DMS114 treated with DMSO at 0.1 percent for 48 hours (cell line): ENCODE data around the gene SLC8B1.
A peak's percentile ranks its signal among the peaks of the same experiment; 100 is the strongest.
"Not testable (repeated sequence)": the region's sequence is repeated elsewhere in the genome, so short reads cannot be mapped to it uniquely, and the experiment has no call there.

Experiments
- DNase-seq: peaks from one replicate; lab custom pipeline; 2025; ENCODE audit not compliant: unreplicated experiment; lab: John Stamatoyannopoulos, UW

Gene SLC8B1

DNA sequence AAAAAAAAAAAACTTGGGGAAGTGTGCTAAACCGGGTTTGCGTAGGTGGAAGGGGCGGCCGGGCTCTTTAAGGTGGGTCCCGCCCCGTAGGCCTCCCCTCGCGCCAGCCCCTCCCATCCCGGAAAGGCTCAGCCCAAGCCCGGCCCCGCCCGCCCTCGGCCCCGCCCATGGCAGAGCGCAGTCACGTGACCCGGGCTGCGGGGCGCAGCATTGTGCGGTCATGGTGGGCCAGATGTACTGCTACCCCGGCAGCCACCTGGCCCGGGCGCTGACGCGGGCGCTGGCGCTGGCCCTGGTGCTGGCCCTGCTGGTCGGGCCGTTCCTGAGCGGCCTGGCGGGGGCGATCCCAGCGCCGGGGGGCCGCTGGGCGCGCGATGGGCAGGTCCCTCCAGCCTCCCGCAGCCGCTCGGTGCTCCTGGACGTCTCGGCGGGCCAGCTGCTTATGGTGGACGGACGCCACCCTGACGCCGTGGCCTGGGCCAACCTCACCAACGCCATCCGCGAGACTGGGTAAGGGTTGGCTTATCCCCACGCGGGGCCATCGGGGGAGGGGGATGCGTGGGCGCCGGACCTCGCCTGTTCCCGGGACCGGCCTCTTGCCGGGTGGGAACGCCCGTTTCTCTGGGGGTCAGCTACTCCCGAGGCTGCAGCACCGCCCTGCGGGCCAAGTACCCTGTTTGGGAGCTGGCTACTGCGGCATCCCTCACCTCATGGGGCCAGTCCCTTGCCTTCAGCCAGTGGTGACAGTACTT lies 23.6 kb upstream of the SLC8B1 start, which contains the start of gene PLBD2:
TSS of gene PLBD2 (plus strand) at position 207 of the 752 bp plus-strand sequence. CDS start at position 221, 14 bp downstream.
- DNase-seq = peak; percentile 87

DNA sequence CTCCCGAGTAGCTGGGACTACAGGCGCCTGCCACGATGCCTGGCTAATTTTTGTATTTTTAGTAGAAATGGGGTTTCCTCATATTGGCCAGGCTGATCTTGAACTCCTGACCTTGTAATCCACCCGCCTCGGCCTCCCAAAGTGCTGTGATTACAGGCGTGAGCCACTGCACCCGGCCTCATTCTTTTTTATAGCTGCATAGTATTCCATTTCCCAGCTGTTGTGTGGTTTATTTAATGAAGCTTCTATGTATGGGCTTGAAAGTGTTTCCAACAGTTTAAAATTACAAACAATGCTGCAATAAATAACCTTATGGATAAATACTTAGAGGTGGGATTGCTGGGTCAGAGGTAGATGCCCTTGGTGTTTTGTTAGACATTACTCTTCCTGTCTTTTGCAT lies 19.3 kb upstream of the SLC8B1 start:
- not testable (repeated sequence) for DNase-seq

DNA sequence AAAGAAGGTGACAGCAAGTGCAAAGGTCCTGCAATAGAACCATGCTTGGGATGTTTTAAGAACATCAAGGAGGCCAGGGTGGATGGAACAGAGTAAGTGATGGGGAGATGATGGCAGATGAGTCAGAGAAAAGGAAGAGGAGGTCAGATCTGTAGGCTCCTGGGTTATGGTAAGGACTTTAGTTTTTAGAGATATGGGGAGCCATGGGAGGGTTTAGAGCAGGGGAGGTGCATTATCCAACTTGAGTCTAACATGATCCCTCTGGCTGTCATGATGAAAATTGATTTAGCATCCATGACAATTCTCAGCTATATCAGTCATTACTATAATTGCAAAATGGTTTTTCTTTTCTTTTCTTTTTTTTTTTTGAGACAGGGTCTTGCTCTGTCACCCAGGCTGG lies 16.2 kb upstream of the SLC8B1 start:
- no peak for DNase-seq

DNA sequence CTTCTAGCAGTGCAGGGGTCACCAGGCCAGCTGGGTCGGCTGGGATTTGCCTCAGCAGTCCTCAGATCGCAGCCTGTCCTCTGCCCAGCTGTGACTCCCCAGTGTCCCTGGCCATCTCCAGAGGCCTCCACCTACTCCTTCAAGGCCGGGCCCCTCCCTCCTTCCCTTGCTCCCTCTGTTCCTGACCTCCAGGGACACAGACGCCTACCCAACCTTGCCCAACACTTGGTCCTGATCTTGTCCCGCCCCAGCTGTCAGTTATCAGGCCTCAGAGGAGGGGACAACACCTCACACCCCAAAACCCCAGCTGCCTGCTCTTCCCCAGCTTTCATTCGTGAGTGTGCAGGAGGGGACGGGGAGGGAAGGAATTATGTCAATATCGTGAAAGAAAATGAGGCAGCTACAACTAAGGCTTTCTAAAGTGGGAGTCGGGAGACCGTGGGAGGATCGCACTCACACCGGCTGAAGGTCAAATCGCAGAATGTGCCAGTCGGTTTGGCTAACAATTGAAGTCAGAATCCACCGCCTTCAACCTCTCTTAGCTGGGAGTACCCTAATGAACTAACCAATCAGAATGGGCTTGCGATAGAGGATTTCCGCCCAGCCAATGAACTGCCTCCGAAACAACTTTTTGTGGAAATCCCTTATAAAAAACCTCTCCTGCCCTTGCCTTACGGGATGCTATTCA lies 14.1 kb upstream of the SLC8B1 start:
- no peak for DNase-seq

DNA sequence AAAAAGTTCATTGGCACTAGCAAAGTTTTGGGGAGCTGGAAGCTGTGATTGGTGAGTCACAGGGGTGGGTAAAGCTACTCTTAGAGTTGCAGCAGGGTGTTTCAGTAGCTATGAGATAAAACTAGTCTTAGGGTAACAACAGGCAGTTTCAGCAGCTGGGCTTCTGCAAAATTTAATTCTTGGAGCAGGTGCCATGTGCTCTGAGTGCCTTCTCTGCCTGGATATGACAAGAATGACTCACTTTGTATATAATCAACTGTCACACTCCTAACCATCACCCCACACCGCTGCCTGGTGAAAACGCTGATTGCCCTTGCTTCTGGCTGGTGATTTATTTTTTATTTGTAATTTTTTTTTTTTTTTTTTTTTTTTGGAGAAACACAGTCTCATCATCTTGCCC lies 13.0 kb upstream of the SLC8B1 start:
- no peak for DNase-seq

DNA sequence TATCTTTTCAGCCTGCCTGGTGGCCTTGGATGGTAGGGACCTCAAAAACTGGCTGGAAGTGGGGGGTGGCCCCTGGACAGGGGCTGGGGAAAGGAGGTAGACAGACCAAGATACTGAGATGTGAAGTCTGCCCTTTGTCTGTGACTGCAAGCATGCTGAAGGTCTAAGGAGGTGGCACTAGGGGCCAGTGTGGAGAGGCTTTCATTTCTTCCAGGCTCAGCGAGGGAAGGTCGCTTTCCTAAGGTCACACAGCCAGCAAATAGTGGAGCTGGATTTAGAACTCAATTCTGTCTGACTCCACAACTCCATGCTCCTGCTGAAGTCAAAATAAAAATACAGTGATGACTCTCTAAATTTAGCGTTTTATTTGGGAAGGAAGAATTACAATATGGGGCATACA lies 12.2 kb upstream of the SLC8B1 start:
- no peak for DNase-seq

DNA sequence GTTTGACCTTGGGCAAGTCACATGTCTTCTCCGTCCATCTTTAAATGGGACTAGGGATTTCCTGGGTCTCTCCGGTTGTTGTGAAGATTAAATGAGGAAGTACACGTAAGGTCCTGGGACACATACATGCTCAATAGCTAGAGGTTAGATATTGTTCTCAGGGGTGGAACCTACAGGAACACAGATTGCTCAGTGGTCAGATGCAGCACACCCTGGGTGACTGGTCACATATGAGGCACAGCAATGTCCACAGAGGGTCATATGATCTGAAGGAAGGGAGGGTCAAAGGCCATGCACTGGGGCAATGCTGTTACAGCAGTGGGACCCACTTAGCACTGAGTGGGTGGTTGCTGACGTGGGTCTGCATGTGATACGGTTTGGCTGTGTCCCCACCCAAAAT lies 11.4 kb upstream of the SLC8B1 start:
- no peak for DNase-seq

DNA sequence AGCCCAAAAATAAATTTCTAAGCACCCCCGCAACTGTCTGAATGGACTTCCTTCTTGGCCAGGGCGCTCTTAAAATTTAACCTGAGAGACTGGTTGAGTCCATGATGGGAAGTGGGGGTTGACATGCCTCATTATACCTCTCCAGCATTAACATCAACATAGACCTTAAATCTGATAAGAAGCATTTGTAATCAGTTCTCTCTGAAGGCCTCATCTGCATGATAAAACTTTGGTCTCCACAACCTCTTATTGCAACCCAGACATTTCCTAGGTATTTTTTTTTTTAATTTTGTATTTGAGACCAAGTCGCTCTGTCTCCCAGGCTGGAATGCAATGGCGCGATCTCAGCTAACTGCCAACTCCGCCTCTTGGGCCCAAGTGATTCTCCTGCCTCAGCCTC lies 10.4 kb upstream of the SLC8B1 start:
- DNase-seq = no peak

DNA sequence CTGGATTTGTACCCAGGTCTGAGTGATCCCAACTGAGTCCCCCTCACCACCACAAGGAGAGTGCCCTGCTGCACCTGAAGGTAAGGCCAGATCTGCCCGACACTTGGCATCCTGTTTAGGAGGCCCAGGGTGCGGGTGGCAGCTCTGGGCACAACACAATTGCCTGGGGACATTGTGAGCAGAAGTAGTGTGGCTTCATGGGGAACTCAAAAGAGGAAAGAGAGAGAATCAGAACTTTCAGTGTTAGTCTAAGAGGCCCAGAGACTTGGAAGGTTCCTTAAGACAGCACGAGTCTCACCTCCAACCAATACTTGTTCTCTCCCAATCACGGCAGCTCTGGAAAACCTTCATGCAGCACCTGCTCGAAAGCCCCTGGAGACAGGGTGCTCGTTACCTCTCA lies 6.6 kb upstream of the SLC8B1 start:
- DNase-seq = no peak

DNA sequence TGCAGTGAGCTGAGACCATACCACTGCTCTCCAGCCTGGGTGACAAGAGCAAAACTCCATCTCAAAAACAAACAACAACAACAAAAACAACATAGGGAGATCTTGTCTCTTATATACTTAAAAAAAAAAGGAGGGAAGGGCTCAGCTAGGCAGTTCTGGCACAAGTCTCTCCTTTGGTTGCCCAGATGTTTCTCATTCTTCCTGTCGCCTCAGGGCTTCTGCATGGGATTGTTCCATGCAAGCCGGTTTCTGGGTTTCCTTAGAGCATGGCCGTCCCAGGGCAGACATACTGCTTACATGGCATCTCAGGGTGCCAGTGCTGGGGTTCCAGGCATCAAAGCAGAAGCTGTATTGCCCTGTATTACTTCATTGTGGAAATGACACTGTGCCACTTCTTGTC lies 5.2 kb upstream of the SLC8B1 start:
- DNase-seq = no peak

DNA sequence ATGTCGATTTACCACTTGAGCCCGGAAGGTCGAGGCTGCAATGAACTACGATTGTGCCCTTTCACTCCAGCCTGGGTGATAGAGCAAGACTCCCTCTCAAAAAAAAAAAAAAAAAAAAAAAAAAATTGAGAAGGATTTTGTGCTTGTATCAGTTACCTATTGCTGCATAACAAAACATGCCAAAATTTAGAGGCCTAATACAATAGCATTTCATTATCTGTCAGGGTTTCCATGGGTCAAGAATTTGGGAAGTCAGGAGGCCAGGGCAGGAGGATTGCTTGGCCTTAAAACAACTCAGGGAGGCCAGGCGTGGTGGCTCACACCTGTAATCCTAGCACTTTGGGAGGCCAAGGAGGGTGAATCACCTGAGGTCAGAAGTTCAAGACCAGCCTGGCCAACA lies 4.6 kb upstream of the SLC8B1 start:
- no peak for DNase-seq

DNA sequence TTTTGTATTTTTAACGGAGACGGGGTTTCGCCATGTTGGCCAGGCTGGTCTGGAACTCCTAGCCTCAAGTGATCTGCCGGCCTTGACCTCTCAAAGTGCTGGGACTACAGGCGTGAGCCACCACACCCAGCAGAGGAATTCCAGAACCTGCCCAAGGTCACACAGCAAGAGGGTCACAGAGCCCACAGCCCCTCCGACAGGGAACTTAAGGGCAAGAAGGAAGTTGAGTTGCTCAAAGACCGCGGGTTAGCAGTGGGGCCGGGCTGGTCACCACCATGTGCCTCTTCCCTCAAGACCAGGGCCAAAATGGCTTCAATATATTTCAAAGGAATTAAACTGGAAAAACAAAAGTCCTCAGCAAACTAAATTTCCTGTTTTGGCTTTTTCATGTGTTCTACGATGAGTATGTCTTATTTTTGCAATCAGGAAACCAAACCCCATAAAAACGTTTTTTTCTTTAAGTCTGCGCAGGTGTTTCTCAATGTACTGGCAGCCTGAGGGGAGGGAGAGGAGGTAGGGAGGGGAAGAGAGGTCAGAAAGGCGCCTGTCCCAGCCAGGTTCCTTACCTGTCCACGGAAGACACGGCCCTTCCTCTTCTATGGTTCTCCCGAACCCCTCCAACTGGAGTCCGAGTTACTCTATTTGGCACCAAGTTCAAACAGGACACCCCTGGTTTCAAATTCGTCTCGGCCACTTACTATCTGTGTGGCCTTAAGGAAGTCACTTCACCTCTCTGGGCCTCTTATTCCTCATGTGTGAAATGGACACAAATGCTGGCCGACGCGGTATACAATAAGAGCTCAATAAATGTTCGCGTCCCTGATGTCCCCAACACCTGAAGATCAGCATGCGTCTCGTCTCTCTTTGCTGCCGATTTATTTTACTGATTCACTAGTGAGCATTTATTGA lies 778 bp downstream of the SLC8B1 start:
- no peak for DNase-seq

DNA sequence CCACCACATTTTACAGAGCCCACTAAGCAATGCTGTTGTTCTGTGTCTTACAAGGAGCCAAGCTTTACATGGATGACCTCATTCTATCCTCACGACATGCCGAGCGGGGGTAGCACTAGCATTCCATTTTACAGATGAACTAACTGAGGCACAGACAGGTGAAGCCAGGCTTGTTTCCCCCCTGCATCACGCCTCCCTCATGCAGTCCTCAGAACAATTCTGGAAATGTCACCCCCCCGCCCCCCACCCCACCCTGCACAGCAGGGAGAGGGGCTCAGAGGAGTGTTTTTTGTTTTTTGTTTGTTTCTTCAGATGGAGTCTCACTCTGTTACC lies 1.5 kb downstream of the SLC8B1 start:
- DNase-seq = no peak

DNA sequence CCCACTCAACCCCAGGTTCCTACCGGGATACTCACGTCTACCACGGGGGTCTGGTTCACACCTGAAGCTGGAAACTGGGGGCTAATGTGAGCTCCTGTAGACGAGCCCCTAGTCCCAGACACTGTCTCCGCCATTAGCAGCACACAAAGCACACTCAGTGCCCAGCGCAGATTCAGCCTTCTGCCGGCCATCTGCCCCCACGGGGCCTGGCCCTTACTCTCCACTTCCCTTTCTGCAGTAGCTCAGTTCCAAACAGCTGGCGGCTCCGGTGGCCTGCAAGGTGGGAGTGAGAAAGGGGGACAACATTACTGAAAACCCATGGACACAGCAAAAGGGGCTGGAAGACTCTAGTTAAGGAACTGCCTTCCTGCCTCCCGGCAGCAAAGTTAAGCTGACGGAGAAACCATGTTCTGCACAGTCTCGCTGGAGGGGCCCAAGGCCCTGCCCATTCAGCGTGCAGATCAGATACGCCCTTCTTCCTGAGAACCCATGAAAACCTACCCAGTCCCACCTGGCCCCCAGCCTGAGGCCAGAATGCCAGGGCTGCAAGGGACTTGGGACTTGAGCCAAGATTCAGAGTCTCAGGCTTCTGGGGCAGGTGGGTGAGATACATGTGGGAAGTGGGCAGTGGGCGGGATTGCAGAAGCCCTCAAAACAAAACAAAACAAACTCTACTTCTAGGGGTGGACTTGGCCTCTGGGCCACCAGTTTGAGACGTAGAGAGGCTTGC lies 2.1 kb downstream of the SLC8B1 start:
- DNase-seq = no peak

DNA sequence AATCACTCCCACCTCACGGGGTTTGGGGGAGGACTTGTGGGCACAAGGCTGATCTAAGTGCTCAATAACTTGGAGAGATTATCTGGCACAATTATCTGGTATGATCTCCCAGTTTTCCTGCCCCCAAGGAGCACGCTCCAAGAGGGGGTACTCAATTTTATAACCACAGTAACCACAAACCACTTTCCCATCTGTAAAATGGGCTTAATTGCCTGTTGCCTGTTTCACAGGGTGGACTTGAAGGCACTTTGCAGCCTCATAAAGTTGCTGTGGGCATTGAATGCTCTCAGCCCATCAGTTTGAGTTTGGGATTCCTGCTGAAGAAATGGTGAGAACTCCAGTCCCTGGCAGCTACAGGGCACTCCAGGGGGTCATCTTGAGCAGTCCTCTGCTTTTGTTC lies 4.4 kb downstream of the SLC8B1 start:
- no peak for DNase-seq

DNA sequence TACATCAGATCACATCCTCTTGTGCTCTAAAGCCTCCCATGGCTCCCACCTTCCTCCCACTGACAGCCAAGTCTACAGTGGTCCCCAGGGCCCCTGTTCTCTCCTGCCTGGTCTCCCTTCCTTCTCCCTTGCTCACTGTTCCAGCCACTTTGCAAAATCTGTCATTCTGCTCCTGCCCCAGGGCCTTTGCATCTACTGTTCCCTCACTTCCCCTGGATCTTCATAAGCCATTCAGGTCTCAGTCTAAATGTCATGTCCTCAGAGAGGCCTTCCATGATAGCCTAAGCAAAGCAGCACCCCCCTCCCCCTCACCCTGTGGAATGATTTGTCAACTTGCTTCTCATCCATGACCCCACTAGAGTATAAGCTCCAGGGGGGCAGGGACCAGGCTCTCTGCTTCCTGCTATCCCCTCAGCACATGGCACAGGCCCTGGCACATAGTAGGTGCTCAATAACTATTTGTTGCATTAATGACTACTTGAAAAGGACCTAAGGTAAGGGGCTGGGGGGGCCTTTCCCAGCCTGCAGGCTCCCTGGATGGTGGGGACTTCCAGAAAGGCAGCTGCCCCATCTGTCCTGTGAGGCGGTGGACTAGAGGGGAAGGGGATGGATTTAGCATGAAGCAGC lies 5.0 kb downstream of the SLC8B1 start:
- no peak for DNase-seq

DNA sequence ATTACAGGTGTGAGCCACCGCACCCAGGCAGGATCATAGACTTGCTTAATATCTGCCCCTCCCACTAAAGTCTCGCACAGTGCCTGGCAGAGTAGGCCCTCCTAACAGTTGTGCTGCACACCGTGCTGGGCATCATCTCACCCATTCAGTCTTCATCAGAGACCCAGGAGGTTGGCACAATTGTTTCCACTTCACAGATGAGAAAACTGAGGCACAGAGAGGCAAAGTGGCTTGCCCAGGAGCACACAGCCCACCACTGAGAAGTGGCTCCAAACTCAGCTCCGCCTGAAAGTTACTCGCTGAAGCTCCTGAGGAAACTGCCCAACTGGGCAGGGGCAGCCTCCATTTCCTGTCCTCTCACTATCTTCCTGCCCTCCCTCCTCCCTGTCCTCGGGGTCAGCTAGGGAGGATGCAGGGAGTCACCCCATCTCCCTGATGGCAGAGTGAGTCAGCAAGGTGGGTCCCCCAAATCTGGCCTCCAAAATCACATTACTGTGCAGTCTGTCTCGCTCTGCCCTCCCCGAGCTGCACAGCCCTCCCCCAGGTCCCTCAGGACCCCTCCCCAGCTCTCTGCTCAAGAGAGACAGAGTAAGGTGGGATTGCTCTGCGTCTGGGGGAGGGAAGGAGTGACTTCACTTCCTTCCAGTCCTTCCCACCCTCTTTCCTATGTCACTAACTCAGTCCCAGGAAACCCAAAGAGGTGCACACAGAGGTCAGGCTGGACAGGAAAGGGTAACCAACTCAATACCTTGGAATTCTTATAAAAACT lies 5.7 kb downstream of the SLC8B1 start:
- no peak for DNase-seq

DNA sequence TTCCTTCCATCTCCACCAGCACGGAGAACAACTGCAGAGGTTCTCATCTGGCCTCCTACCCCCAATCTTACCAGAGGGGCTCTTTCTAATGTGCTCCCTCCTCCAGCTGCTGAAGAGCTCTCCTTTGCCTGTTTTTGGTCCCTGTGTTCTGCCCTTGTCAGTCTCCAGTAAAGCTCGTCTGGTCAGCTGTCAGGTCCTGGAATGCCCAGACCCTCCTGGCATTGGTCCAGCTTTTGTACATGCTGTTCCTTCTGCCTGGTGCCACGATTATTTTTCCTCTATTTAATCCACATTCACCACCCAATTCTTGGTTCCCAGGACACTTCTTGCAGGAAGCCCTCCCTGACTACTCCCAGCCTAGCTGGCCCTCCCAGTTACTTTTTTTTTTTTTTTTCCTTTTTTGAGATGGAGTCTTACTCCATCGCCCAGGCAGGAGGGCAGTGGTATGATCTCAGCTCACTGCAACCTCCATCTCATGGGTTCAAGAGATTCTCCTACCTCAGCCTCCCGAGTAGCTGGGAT lies 6.5 kb downstream of the SLC8B1 start:
- DNase-seq = no peak

DNA sequence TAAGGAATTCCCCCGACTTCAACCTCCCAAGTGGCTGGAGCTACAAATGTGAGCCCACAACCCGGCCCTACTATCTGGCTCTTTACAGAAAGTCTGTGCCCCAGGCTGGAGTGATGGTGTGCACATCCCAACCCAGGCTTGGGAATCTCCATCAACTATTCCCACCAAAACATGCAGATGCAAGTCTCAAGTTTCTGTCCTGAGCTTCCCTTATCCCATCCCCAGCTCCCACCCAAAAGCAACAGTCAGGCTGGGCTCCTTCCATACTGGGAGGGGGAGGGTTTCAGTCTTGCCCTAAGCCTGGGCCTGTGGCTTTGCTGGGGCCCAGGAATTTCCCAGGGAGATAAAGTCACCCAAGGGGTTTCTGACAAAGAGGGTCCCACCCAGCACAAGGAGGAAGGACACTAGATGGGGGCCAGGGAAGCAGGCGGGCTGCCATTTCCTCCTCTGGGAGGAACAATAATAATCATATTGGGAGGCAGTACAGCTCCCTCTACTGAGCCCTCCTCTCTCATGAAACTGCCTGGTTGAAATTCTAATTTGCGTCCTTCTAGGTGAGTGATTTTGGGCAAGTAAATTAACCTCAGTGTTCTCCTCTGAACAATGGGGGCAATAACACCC lies 8.0 kb downstream of the SLC8B1 start:
- DNase-seq = no peak
